GM18508 (cell line): Measurements from ENCODE around the gene PLSCR3.
"Not testable (repeated sequence)": the region's sequence is repeated elsewhere in the genome, so short reads cannot be mapped to it uniquely, and the experiment has no call there.

Source experiments
- ATAC-seq: cut with Tn5 transposase; IDR thresholded peaks from one replicate; pipeline ENCODE4 v1.9.1; 2021; ENCODE audit warnings: moderate number of reproducible peaks; ENCODE audit not compliant: insufficient read depth, unreplicated experiment

PLSCR3 gene

GRCh38 chr17:7383742-7384488, 10.4 kb downstream of the PLSCR3 start:
- ATAC-seq = no peak

GRCh38 chr17:7383371-7383741, 11.0 kb downstream of the PLSCR3 start:
- no peak for ATAC-seq

GRCh38 chr17:7382901-7383300, 11.4 kb downstream of the PLSCR3 start:
- no peak for ATAC-seq

- no peak for ATAC-seq
These were observed 13.3 kb downstream of the PLSCR3 start, which contains the start of gene TNK1 for GRCh38 chr17:7380855-7381683. Gene TNK1, plus strand, starts transcription at chr17:7381089. Its CDS starts 1,838 bp downstream, at chr17:7382927.

- no peak for ATAC-seq
These were observed 14.0 kb downstream of the PLSCR3 start for GRCh38 chr17:7380321-7380720.

- ATAC-seq = no peak
These were observed 15.2 kb downstream of the PLSCR3 start for GRCh38 chr17:7379134-7379533.

- no peak for ATAC-seq
These were observed 20.0 kb downstream of the PLSCR3 start for GRCh38 chr17:7374353-7374752.

GRCh38 chr17:7370853-7371252, 23.5 kb downstream of the PLSCR3 start:
- ATAC-seq = no peak

- ATAC-seq = no peak
These were observed 24.5 kb downstream of the PLSCR3 start for GRCh38 chr17:7369825-7370224.

- ATAC-seq = not testable (repeated sequence)
These were observed 25.7 kb downstream of the PLSCR3 start for GRCh38 chr17:7368599-7368994.

- ATAC-seq = no peak
These were observed 26.3 kb downstream of the PLSCR3 start for GRCh38 chr17:7367918-7368598.

- ATAC-seq = no peak
These were observed 27.2 kb downstream of the PLSCR3 start for GRCh38 chr17:7367083-7367482.

- not testable (repeated sequence) for ATAC-seq
These were observed 28.4 kb downstream of the PLSCR3 start for GRCh38 chr17:7365963-7366362.

- no peak for ATAC-seq
These were observed 31.0 kb downstream of the PLSCR3 start for GRCh38 chr17:7363311-7363710.

GRCh38 chr17:7361906-7362305, 32.4 kb downstream of the PLSCR3 start:
- no peak for ATAC-seq

- ATAC-seq = no peak
These were observed 36.9 kb downstream of the PLSCR3 start for GRCh38 chr17:7357381-7357780.

GRCh38 chr17:7356756-7357155, 37.6 kb downstream of the PLSCR3 start:
- no peak for ATAC-seq

- no peak for ATAC-seq
These were observed 38.2 kb downstream of the PLSCR3 start for GRCh38 chr17:7356072-7356549.

GRCh38 chr17:7355573-7355972, 38.8 kb downstream of the PLSCR3 start:
- no peak for ATAC-seq

GRCh38 chr17:7355053-7355452, 39.3 kb downstream of the PLSCR3 start, which contains the start of gene TMEM95:
Gene TMEM95, plus strand, starts transcription at chr17:7355156. Its CDS starts 49 bp downstream, at chr17:7355205.
- no peak for ATAC-seq
